DND-41 (cell line): ENCODE data around the gene PGRMC2.
"Not testable (repeated sequence)": the region's sequence is repeated elsewhere in the genome, so short reads cannot be mapped to it uniquely, and the experiment has no call there.

Experiments used
- ATAC-seq: fragments of 200-7000 bp; cut with Tn5 transposase; 3 replicates; pipeline ENCODE4 v1.9.1; 2021; ENCODE audit warnings: low read depth; ENCODE audit not compliant: insufficient read depth
- DNase-seq: peaks from one replicate; pipeline ENCODE4 v3.0.0-alpha.2; 2020
- H2AFZ ChIP-seq: 2 replicates; pipeline ENCODE4 v1.6.0; 2012; ENCODE audit warnings: low read depth, low read length
- H3K27ac ChIP-seq: 2 replicates; pipeline ENCODE4 v1.5.1; 2012; ENCODE audit warnings: low read length, inconsistent platforms
- H3K27me3 ChIP-seq: fragments of 200-600 bp; sonication (generic); 2 replicates; pipeline ENCODE4 v1.6.0; 2012; ENCODE audit warnings: low read length, mild to moderate bottlenecking, inconsistent platforms; ENCODE audit not compliant: insufficient read depth, poor library complexity
- H3K36me3 ChIP-seq: 2 replicates; pipeline ENCODE4 v1.5.1; 2012; ENCODE audit warnings: low read length, inconsistent platforms; ENCODE audit not compliant: insufficient read depth
- H3K4me1 ChIP-seq: 2 replicates; pipeline ENCODE4 v1.5.1; 2012; ENCODE audit warnings: mild to moderate bottlenecking, low read length; ENCODE audit not compliant: insufficient read depth
- H3K4me2 ChIP-seq: 2 replicates; pipeline ENCODE4 v1.6.0; 2012; ENCODE audit warnings: mild to moderate bottlenecking, moderate library complexity, low read length, inconsistent platforms; ENCODE audit not compliant: insufficient read depth
- H3K4me3 ChIP-seq, 2 experiments: fragments of 200-600 bp in 1 of 2; shearing (Covaris generic) in 1 of 2; 2 replicates each; pipeline ENCODE4 v1.5.1; 2012 to 2016; ENCODE audit warnings: inconsistent platforms in 2 of 2, low read length in 2 of 2, mild to moderate bottlenecking in 2 of 2, low read depth in 1 of 2, moderate library complexity in 1 of 2
- H3K79me2 ChIP-seq: 2 replicates; pipeline ENCODE4 v1.6.0; 2012; ENCODE audit warnings: low read length, inconsistent platforms; ENCODE audit not compliant: insufficient read depth
- H3K9ac ChIP-seq: 2 replicates; pipeline ENCODE4 v1.6.0; 2012; ENCODE audit warnings: low read depth, mild to moderate bottlenecking, inconsistent platforms, low read length, moderate library complexity
- H3K9me3 ChIP-seq: 2 replicates; pipeline ENCODE4 v1.5.1; 2012; ENCODE audit warnings: low read length, moderate library complexity, mild to moderate bottlenecking, inconsistent platforms; ENCODE audit not compliant: insufficient read depth, severe bottlenecking
- H4K20me1 ChIP-seq: 2 replicates; pipeline ENCODE4 v1.6.0; 2012; ENCODE audit warnings: low read length; ENCODE audit not compliant: insufficient read depth
- EZH2 ChIP-seq: IDR thresholded peaks from 3 replicates; pipeline ENCODE4 v1.6.1; 2012; ENCODE audit warnings: borderline replicate concordance, low read depth, mild to moderate bottlenecking, moderate library complexity, low read length, inconsistent platforms; ENCODE audit not compliant: severe bottlenecking
- TF ChIP-seq, protein P1 (sequence below): IDR thresholded peaks from 2 replicates; pipeline ENCODE4 v1.5.1; 2012; ENCODE audit warnings: borderline replicate concordance, low read length, moderate library complexity, mild to moderate bottlenecking; ENCODE audit not compliant: poor library complexity, severe bottlenecking; ENCODE audit errors: extremely low read depth

Gene PGRMC2

DNA sequence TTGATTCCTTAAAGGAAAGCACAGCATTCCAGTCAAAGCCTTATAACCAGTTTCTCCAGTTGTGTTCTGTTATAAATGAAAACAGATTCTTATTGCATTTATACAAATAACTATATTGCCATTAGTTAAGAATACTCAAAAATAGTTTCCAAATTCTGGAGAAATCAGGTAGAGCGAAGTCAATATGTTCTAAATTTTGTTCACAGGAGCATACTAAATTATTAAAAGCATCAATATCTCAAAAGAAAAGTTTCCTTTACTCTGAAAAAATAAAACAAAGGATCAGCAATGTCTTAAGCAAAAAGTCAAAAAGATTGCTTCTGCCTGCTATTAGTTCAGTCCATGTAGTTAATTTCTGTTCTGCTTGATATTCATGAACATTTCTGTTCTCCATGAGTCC, 39.7 kb downstream of the PGRMC2 start:
- Histone ChIP-seq H3K4me1 (no peaks in the 10 kb centered on the region), H3K36me3 (no peaks in the 10 kb centered on the region), H3K27ac (no peak overlapping the region), H3K9me3 (peaks cover 19% of the 10 kb centered on the region), H3K4me3 (no peak overlapping the region), H3K79me2 (no peaks in the 10 kb centered on the region), H4K20me1 (no peaks in the 10 kb centered on the region), H2AFZ (no peak overlapping the region), H3K4me2 (no peak overlapping the region), H3K27me3 (no peaks in the 10 kb centered on the region), H3K9ac (no peak overlapping the region)
- DNase-seq (no peak), ATAC-seq (no peak)
- TF ChIP-seq EZH2, result no peak
- TF ChIP-seq, protein P1, sequence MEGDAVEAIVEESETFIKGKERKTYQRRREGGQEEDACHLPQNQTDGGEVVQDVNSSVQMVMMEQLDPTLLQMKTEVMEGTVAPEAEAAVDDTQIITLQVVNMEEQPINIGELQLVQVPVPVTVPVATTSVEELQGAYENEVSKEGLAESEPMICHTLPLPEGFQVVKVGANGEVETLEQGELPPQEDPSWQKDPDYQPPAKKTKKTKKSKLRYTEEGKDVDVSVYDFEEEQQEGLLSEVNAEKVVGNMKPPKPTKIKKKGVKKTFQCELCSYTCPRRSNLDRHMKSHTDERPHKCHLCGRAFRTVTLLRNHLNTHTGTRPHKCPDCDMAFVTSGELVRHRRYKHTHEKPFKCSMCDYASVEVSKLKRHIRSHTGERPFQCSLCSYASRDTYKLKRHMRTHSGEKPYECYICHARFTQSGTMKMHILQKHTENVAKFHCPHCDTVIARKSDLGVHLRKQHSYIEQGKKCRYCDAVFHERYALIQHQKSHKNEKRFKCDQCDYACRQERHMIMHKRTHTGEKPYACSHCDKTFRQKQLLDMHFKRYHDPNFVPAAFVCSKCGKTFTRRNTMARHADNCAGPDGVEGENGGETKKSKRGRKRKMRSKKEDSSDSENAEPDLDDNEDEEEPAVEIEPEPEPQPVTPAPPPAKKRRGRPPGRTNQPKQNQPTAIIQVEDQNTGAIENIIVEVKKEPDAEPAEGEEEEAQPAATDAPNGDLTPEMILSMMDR, result no peak

DNA sequence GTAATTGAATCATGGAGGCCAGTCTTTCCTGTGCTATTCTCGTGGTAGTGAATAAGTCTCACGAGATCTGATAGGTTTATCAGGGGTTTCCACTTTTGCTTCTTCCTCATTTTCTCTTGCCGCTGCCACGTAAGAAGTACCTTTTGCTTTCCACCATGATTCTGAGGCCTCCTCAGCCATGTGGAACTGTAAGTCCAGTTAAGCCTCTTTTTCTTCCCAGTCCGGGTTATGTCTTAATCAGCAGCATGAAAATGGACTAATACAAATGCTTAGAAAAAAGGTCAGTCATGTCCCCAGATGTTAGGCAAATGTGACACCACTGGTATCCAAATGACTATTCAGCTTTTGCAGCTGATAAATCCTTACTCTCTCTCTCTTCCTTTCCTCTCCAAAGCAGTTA, 42.2 kb downstream of the PGRMC2 start:
- H4K20me1 ChIP-seq, H3K4me1 ChIP-seq, H3K4me3 ChIP-seq, H3K27ac ChIP-seq, DNase-seq, ATAC-seq, H2AFZ ChIP-seq, H3K36me3 ChIP-seq, H3K4me2 ChIP-seq, H3K27me3 ChIP-seq, H3K9ac ChIP-seq, H3K79me2 ChIP-seq: not testable (repeated sequence)
- peaks cover 14% of the 10 kb centered on the region for H3K9me3 ChIP-seq

DNA sequence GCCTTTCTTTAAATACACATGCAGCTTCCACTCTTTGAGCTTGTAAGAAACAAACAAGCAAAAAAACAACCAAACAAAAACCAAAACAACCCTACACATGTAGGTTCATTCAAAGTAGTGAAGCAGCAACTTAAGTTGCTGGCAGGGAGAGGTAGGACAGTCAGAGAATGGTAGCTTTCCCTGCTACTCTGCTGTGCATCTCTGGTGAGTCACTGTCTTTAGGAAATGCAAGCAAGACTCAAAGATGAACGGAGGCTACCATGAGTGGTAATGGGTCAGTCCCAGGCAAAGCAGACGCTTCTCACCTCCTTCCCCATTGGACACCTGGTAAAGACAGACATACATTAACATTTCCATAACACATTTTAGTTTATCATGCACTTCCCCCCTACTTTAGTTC, 43.2 kb downstream of the PGRMC2 start:
- Histone ChIP-seq H3K27ac (no peak overlapping the region), H4K20me1 (no peaks in the 10 kb centered on the region), H3K4me1 (no peaks in the 10 kb centered on the region), H3K27me3 (no peaks in the 10 kb centered on the region), H3K9ac (no peak overlapping the region), H3K4me3 (no peak overlapping the region), H3K36me3 (no peaks in the 10 kb centered on the region), H3K9me3 (peaks cover 9% of the 10 kb centered on the region), H3K4me2 (no peak overlapping the region), H2AFZ (no peak overlapping the region), H3K79me2 (no peaks in the 10 kb centered on the region)
- ATAC-seq, result no peak
- TF ChIP-seq EZH2, result no peak
- TF ChIP-seq, protein P1, result no peak
- DNase-seq, result no peak

DNA sequence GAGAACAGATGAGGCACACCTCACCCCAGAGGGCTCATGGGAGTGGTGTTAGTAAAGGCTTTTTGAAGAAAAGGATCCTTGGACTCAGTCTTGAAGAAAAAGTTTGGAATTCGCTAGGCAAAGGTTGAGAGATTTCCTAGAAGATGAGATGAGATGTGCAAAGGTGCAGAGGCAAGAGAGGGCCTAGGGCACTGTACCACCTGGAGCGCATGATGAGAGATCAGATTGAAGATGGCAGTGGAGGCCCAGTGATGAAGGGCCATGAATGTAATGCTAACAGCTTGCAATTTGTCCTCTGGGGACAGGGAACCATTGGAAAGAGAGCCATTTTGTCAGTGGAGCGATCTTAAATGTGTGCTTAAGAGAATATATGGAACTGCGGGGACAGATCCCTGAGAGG, 45.0 kb downstream of the PGRMC2 start:
- H2AFZ ChIP-seq, result no peak overlapping the region
- no peaks in the 10 kb centered on the region for H3K4me1 ChIP-seq
- H4K20me1 ChIP-seq, result no peaks in the 10 kb centered on the region
- H3K27me3 ChIP-seq, result no peaks in the 10 kb centered on the region
- no peaks in the 10 kb centered on the region for H3K36me3 ChIP-seq
- DNase-seq (no peak), ATAC-seq (no peak)
- no peak for TF ChIP-seq EZH2
- TF ChIP-seq, protein P1, result no peak
- H3K79me2 ChIP-seq, result no peaks in the 10 kb centered on the region
- no peak overlapping the region for H3K27ac ChIP-seq
- no peak overlapping the region for H3K4me3 ChIP-seq
- H3K4me2 ChIP-seq, result no peak overlapping the region
- H3K9me3 ChIP-seq, result peaks cover under 1% of the 10 kb centered on the region
- no peak overlapping the region for H3K9ac ChIP-seq
